ENCODE data around the gene SLC30A1.

GRCh38 chr1:211564084-211564483 lies 14.9 kb downstream of the SLC30A1 start:
- TF ChIP-seq CTCF (IDR thresholded peaks at IDR 0.05): no peak
- TF ChIP-seq POLR2A (IDR thresholded peaks at IDR 0.05): no peak
